GM12873 (cell line): ENCODE measurements around the gene FAM193A.

Experiments used
- TF ChIP-seq, protein P1 (sequence below): IDR thresholded peaks from 2 replicates; pipeline ENCODE4 v1.5.1; 2012; ENCODE audit warnings: low read depth, mild to moderate bottlenecking, moderate library complexity, low read length, control low read depth; ENCODE audit not compliant: insufficient read depth; ENCODE audit errors: missing control alignments

Gene FAM193A

DNA sequence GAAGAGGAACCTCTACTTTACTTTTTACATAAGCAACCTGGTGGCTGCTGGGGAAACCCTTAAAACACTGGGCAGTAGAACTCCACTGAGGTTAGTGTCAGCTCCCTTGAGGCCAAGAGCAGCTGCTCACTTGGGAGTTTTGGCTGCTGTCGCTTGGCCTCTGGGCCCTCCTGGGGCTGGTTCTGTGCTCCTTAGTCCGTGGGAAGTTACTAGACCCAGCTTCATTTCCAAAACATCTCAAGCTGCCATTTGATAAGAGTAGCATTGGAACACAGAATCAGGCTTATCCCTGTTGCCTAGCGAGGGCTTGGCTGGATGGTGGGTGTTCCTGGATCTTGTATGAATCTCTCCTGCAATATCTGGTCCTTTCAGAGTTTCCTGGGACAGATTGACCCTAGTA is 41.5 kb upstream of the FAM193A start:
- TF ChIP-seq, protein P1, sequence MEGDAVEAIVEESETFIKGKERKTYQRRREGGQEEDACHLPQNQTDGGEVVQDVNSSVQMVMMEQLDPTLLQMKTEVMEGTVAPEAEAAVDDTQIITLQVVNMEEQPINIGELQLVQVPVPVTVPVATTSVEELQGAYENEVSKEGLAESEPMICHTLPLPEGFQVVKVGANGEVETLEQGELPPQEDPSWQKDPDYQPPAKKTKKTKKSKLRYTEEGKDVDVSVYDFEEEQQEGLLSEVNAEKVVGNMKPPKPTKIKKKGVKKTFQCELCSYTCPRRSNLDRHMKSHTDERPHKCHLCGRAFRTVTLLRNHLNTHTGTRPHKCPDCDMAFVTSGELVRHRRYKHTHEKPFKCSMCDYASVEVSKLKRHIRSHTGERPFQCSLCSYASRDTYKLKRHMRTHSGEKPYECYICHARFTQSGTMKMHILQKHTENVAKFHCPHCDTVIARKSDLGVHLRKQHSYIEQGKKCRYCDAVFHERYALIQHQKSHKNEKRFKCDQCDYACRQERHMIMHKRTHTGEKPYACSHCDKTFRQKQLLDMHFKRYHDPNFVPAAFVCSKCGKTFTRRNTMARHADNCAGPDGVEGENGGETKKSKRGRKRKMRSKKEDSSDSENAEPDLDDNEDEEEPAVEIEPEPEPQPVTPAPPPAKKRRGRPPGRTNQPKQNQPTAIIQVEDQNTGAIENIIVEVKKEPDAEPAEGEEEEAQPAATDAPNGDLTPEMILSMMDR = no peak

DNA sequence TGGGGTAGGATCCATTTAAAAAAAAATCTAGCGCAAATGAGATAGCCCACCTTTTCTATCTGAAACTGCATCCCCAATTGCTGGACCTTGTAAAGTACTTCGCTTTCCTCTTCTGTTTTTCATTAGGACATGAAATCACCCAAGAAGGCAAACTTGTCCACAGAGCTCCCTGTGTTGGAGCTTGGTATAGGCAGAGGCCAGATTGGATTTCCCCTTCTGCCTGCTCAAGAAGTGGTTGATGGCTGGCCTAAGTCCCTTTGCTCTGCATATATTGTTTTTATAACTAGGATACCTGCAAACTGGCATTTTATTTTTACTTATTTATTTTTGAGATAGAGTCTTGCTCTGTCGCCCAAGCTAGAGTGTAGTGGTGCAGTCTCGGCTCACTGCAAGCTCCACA is 39.1 kb upstream of the FAM193A start:
- TF ChIP-seq, protein P1 = no peak

- TF ChIP-seq, protein P1 = peak; percentile 18
Measured at GRCh38 chr4:2497931-2498330, 38.5 kb upstream of the FAM193A start.

- TF ChIP-seq, protein P1 = no peak
Measured at GRCh38 chr4:2500547-2500946, 35.9 kb upstream of the FAM193A start.

GRCh38 chr4:2501034-2501594 is 35.3 kb upstream of the FAM193A start:
- TF ChIP-seq, protein P1 = no peak

DNA sequence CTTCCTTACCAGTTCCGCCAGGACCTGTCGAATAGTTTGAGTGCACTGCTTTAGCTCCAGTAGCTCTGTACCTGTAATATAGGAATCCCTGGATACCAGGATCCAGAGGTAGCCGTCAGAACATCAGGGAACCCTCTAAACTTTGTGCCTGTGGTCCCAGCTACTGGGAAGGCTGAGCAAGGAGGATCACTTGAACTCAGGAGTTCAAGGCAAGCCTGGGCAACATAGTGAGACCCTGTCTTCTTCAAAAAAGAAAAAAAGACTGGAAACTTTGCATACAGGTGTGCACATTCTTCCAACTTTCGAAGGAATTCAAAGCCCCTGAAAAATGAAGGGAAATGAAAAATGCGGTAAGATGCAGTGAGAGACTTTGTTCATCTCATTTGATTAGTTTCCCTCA is 32.6 kb upstream of the FAM193A start:
- TF ChIP-seq, protein P1 = no peak

- TF ChIP-seq, protein P1 = no peak
Measured at GRCh38 chr4:2507259-2507658, 29.2 kb upstream of the FAM193A start.

DNA sequence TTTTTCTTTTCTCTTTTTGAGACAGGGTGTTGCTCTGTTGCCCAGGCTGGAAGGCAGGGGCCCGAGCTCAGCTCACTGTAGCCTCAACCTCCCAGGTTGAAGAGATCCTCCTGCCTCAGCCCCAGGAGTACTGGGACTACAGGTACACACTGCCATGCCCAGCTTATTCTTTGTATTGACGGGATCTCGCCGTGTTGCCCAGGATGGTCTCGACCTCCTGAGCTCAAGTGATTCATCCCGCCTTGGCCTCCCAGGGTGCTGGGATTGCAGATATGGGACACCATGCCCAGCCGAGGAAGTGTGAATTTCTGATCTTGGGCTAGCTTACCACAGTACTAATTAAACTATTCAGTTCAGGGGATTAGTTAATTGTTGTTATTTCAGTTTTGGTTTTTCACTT is 28.6 kb upstream of the FAM193A start:
- TF ChIP-seq, protein P1 = no peak
